Prostate gland (tissue), 2 donors: ENCODE results near the gene LIMCH1. TPM values are rescaled to one million over a fixed set of nuclear protein-coding genes. Genes with fewer than 3 reads are reported as not detected.

Experiments
- DNase-seq: peaks from one replicate; pipeline ENCODE4 v3.0.0-alpha.2; 2019; ENCODE audit warnings: low spot score
- H3K27ac ChIP-seq, 2 donors: fragments of 200-600 bp; sonication (generic); 2 replicates each; pipeline ENCODE4 v1.5.1; 2017 to 2019
- H3K27me3 ChIP-seq: fragments of 200-600 bp; sonication (generic); replicated peaks from 2 replicates; pipeline ENCODE4 v1.5.1; 2019; ENCODE audit not compliant: insufficient read depth
- H3K36me3 ChIP-seq, 2 donors: fragments of 200-600 bp; sonication (generic); 1 replicate in 1 of 2; 2 replicates in 1 of 2; pipeline versions ENCODE4 v1.5.1 to v1.8.1; 2017 to 2019
- H3K4me1 ChIP-seq: fragments of 200-600 bp; sonication (generic); replicated peaks from 2 replicates; pipeline ENCODE4 v1.5.1; 2019
- H3K4me3 ChIP-seq, 2 donors: fragments of 200-600 bp; sonication (generic); 2 replicates each; pipeline ENCODE4 v1.5.1; 2017 to 2019
- H3K9me3 ChIP-seq: fragments of 200-600 bp; sonication (generic); 2 replicates; pipeline ENCODE4 v1.5.1; 2017
- CTCF ChIP-seq, 4 experiments: fragments of 200-600 bp in 2 of 4; fragments of 450-650 bp in 2 of 4; sonication (generic) in 2 of 4; IDR thresholded peaks; 1 replicate in 3 of 4; 2 replicates in 1 of 4; pipeline ENCODE4 v1.5.1; 2016 to 2019; ENCODE audit warnings: antibody characterized with exemption in 4 of 4, mild to moderate bottlenecking in 2 of 4, moderate library complexity in 2 of 4
- POLR2A ChIP-seq: fragments of 450-650 bp; IDR thresholded peaks from one replicate; pipeline ENCODE4 v1.6.1; 2016; ENCODE audit warnings: antibody characterized with exemption, mild to moderate bottlenecking
- POLR2AphosphoS5 ChIP-seq: sonication (generic); formaldehyde crosslinking; IDR thresholded peaks from one replicate; pipeline ENCODE4 v1.6.1; 2017; ENCODE audit warnings: antibody characterized with exemption
- WGBS: methylation state at CpG from one replicate; pipeline ENCODE4 v1.1.5; 2018; 5-methylcytosine and 5-hydroxymethylcytosine counted together
- intact Hi-C: fragments of 100-400 bp; cut with DNase I; formaldehyde crosslinking; loops from one replicate; pipeline ENCODE4 v1.14.2; 2022
- total RNA-seq, 2 donors: library from RNA; depleted of rRNA; stranded (reverse); fragments of >200 nt; gene quantifications; one replicate each; pipeline ENCODE4 v1.1.0, GENCODE V29; 2016

LIMCH1 gene
- total RNA-seq, 2 donors from 2014 or later = 62.8 to 102 TPM

DNA sequence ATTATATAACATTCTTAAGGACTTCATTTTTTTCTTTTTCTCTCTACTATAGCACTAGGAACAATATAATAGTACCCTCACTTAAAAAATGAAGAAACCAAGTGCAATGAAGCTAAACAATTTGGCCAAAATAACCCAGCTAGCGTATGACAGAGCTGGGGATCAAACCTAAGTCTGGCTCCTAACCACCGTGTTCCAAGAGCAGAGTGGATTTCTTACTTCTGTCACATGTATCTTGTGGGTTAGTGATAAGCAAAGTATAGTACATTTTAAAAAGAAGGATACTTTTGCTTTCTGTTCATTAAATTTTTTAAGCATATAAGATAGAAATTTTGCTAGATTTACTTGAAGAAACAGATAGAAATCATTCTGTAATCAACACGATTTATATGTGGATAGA lies 11.5 kb downstream of the LIMCH1 start:
- no peaks in the 10 kb centered on the region for H3K4me1 ChIP-seq
- H3K9me3 ChIP-seq = no peaks in the 10 kb centered on the region
- H3K27me3 ChIP-seq = no peaks in the 10 kb centered on the region
- H3K4me3 ChIP-seq = no peak overlapping the region
- H3K36me3 ChIP-seq = no peaks in the 10 kb centered on the region
- intact Hi-C loops = no loop called here
- H3K27ac ChIP-seq = no peak overlapping the region
- no peak for DNase-seq
- no peak for TF ChIP-seq POLR2A
- TF ChIP-seq POLR2AphosphoS5 = no peak
- TF ChIP-seq CTCF (IDR thresholded peaks at IDR 0.05) = no peak
- WGBS = 77% methylated on average over 3 of the region's 3 CpGs

DNA sequence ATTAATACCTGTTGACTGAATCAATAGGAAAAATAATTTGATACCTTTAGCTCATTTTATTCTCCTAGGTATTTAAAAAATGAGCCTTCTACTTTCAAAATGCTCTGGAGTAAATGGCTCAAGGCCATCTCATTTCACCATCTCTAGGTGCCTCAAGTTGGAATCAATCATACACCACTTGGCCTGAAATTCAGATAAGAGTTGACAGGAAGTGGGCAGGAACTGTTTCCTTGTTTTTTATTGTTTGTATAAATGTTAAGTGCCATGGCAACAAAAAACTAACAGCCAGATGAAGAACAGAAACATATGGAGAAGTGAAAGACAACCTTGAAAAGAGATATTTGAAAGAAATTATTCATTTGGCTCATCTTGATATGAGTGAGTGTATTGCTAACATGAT lies 12.4 kb downstream of the LIMCH1 start:
- Histone ChIP-seq H3K27me3 (no peaks in the 10 kb centered on the region), H3K4me1 (no peaks in the 10 kb centered on the region), H3K36me3 (no peaks in the 10 kb centered on the region), H3K27ac (no peak overlapping the region), H3K9me3 (no peaks in the 10 kb centered on the region), H3K4me3 (no peak overlapping the region)
- intact Hi-C loops = no loop called here
- no peak for DNase-seq
- no peak for TF ChIP-seq POLR2A
- no peak for TF ChIP-seq CTCF (IDR thresholded peaks at IDR 0.05)
- no peak for TF ChIP-seq POLR2AphosphoS5

DNA sequence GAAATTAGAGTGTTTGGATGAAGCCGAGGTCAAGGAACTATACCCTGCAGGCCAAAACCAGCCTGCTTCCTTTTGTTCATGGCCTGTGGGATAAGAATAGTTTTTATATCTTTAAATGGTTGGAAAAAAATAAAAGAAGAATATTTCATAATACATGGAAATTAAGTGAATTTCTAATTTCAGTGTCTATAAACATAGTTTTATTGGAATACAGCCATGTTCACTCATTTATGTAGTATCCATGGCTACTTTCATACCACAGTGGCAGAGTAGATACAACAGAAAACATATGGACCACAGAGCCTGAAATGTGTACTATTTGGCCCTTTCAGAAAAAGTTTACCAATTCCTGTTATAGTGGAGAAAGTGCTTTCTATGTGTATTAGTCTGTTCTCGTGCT lies 13.6 kb downstream of the LIMCH1 start:
- no peak overlapping the region for H3K4me3 ChIP-seq
- DNase-seq = no peak
- H3K36me3 ChIP-seq = no peaks in the 10 kb centered on the region
- H3K27ac ChIP-seq = no peak overlapping the region
- 89% methylated on average over 2 of the region's 2 CpGs for WGBS
- H3K9me3 ChIP-seq = no peaks in the 10 kb centered on the region
- no peaks in the 10 kb centered on the region for H3K27me3 ChIP-seq
- TF ChIP-seq POLR2AphosphoS5 (no peak), POLR2A (no peak), CTCF (IDR thresholded peaks at IDR 0.05) (no peak)
- intact Hi-C loops = no loop called here
- no peaks in the 10 kb centered on the region for H3K4me1 ChIP-seq

DNA sequence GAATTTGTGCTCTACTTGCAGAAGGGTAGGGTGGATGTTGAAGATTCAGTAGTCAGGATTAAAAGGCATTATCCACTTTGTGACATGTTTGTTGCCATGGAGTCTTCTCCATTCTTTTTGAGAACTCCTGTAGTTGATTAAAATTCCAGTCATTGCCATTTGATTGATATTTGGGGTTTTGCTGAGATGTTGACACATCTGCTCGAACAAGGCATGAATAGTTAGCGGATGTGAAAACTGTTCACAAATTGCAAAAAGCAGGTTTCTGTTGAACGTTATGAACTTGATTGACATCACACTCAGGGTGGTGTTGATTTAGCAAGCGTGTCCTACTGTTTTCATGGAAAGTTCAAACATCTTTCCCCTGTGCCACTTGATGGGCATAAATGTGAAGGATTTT lies 16.9 kb downstream of the LIMCH1 start:
- Histone ChIP-seq H3K4me3 (no peak overlapping the region), H3K4me1 (no peaks in the 10 kb centered on the region), H3K27ac (no peak overlapping the region), H3K27me3 (no peaks in the 10 kb centered on the region), H3K36me3 (no peaks in the 10 kb centered on the region), H3K9me3 (no peaks in the 10 kb centered on the region)
- TF ChIP-seq POLR2A (no peak), CTCF (IDR thresholded peaks at IDR 0.05) (no peak), POLR2AphosphoS5 (no peak)
- intact Hi-C loops = no loop called here
- no peak for DNase-seq
- 92% methylated on average over 4 of the region's 4 CpGs for WGBS

DNA sequence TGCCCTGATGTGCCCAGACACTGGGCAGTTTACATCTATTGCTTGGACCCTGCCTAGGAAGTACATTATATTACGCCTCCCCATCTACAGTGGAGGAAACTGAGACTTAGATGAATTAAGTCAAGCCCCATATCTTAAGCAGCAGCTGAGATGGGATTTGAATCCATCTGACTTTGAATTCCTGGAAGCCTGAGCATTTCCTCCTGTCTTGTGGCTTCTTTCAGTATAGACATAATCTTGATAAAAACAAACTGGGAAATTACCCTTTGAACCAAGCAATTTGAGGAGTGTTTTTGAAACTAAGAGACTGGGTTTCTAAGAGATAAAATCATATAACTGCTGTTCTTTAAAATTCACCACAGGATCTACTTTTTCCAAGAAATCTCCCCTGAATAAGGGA lies 18.6 kb downstream of the LIMCH1 start:
- Histone ChIP-seq H3K4me3 (no peak overlapping the region), H3K9me3 (no peaks in the 10 kb centered on the region), H3K36me3 (no peaks in the 10 kb centered on the region), H3K27me3 (no peaks in the 10 kb centered on the region), H3K4me1 (no peaks in the 10 kb centered on the region), H3K27ac (no peak overlapping the region)
- TF ChIP-seq CTCF (IDR thresholded peaks at IDR 0.05) = no peak
- no peak for TF ChIP-seq POLR2A
- no peak for TF ChIP-seq POLR2AphosphoS5
- intact Hi-C loops = no loop called here
- 95% methylated on average over 1 of the region's 1 CpG for WGBS
- DNase-seq = no peak
